HPDE6-E6E7 (cell line): ENCODE results near the gene CDC20B.
"Not testable (repeated sequence)": the region's sequence is repeated elsewhere in the genome, so short reads cannot be mapped to it uniquely, and the experiment has no call there.

Experiments used
- DNase-seq: peaks from one replicate; pipeline ENCODE4 v3.0.0; 2011; ENCODE audit warnings: missing footprints; ENCODE audit errors: extremely low spot score

Gene CDC20B

GRCh38 chr5:55104036-55104772 is 68.8 kb downstream of the CDC20B start:
- no peak for DNase-seq

DNA sequence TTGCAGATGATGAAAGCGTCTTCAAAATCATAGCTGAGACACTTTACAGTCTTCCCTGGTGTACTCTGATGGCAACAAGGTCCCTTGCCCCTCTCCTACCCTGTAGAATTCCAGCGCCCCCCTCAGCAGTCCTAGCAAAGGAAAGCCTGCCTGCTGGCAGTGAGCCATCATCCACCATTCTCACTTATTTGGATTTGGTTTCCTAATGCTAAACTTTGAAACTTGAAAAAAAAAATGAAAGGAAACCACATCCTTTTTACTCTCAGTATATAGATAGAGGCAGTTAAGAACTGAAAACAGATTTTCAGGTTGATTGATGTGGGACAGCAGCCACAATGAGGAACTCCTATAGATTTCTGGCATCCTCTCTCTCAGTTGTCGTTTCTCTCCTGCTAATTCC is 70.6 kb downstream of the CDC20B start, which contains the start of gene GZMA:
Gene GZMA, plus strand, starts transcription at position 299 of the 400 bp plus-strand sequence. Its CDS starts 37 bp downstream, at position 336.
- DNase-seq, result no peak

DNA sequence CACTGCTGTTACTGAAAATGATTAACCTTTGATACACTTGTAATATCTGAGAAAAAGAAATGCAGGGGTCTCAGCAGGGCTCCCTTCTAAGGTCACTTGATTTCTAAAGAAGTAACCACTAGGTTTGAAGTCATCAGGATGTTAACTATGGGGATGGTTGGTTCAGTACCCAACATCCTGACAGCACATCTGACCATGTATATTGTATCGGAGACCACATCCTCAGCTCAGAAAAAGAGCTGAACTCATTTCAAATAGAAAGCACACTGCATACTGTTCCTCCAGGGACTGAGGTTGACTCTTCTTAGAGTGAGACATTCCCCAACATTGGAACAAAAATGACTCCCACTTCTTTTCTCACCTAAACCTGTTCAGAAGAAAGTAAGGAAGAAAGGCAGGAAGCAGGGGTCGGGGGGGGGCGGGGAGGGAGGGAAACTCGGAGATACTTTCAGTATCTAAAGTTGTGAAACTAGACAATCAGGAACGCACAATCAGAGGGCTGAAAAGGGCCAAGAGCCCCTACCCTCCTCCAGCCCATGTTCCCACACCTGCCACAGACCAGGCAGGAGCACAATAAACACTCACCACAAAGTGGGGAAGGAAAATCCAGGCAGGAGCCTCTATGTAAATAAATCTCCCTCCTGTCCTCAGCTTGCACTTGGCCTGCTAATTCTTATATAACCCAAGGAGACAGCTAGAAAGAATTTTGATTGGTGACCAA is 71.3 kb downstream of the CDC20B start:
- no peak for DNase-seq

GRCh38 chr5:55101148-55101547 is 71.8 kb downstream of the CDC20B start:
- not testable (repeated sequence) for DNase-seq

DNA sequence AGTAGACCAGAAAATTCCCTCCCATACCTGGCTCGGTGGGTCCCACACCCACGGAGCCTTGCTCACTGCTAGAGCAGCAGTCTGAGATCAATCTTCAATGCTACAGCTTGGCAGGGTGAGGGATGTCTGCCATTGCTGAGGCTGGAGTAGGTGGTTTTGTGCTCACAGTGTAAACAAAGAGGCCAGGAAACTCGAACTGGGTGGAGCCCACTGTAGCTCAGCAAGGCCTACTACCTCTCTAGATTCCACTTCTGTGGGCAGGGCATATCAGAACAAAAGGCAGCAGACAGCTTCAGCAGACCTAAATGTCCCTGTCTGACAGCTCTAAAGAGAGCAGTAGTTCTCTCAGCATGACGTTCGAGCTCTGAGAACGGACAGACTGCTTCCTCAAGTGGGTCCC is 76.1 kb downstream of the CDC20B start:
- no peak for DNase-seq

- no peak for DNase-seq
Measured at GRCh38 chr5:55096182-55096581, 76.8 kb downstream of the CDC20B start.

- DNase-seq, result not testable (repeated sequence)
Measured at GRCh38 chr5:55091011-55091410, 82.0 kb downstream of the CDC20B start.

GRCh38 chr5:55089301-55089700 is 83.7 kb downstream of the CDC20B start:
- not testable (repeated sequence) for DNase-seq

- no peak for DNase-seq
Measured at GRCh38 chr5:55081541-55081940, 91.4 kb downstream of the CDC20B start.

GRCh38 chr5:55073211-55073610 is 99.8 kb downstream of the CDC20B start:
- no peak for DNase-seq

- DNase-seq, result no peak
Measured at GRCh38 chr5:55072666-55073065, 100.3 kb downstream of the CDC20B start.

DNA sequence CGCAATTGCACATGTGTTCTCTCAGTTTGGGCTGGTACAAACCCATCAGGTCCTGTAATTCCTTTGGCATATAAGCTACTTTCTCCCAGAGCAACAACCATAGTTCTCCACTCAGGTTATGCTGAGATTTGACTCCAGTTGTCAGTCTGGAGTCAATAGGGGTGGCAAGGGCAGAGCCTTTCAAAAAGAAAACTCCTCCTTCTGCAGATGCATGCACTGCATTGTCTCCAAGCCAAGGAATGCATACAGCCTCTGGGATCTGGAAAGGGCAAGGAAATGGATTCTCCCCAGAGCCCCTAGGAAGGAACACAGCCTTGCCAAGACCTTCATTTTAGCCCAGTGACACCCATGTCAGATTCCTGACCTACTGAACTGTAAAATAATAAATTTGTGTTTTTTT is 101.6 kb downstream of the CDC20B start:
- no peak for DNase-seq

GRCh38 chr5:55070968-55071367 is 102.0 kb downstream of the CDC20B start:
- no peak for DNase-seq

DNA sequence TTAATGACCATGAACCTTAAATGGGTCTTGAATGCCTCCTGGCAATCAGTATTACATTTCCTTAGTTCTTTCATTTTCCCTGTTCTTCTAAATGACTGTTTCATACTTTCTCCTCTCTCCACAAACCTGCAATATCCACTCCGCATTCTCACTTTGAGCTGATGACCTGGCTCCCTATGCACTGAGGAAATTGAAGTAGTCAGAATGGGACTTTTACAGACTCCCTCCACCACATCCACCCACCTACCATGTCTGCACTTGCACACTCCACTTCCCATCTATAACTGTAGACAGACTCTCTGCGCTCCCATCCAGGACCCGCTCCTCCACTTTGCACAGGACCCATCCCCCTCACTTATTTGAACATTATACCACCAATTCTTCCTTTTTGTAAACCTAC is 106.7 kb downstream of the CDC20B start:
- no peak for DNase-seq

GRCh38 chr5:55064523-55064922 is 108.5 kb downstream of the CDC20B start:
- no peak for DNase-seq

DNA sequence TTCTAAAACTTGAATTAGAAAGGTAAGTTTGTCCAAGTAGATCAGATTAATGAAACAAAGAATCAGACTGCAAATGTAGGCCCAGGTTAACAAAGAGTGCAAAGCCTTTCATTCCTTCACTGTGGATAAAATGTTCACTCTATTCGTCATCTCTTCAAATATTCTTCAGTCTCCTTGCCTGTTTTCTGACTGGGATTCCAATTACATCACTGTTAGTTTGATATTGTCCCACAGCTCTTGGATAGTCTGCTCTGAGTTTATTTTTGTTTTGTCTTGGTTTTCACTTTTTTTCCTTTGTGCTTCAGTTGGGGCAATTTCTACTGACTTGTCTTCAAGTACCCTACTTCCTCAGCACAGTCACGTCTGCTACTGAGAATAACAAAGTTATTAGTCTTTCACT is 109.1 kb downstream of the CDC20B start:
- no peak for DNase-seq

DNA sequence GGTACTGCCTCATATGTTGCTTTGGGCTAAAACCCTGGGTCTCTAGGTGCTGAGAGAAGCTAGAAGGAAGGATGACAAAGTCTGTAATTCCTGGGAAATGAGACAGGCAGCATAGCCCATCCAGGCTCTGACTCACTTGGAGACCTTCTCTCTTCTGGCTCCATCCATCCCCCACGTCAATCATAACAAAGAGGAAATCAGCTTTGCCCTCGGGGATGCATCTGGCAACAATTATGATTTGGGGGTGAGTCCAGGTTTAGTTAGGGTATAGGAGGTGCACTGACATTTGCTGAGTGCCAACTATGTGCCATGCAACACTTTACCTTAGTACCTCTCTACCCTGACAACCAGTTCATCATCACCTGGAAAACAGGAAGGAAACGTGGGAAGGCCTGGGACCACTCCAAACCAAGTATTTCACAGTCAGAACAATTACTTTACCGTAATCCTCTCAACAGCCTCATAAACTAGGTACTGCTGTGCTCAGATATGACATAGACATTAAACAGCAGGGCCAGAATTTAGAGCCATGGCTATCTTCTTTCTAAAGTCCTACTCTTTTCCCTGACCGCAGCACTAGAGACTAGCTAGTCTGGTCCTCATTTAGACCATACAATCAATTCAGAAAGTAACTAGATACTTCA is 109.6 kb downstream of the CDC20B start:
- DNase-seq, result peak; percentile 21
